ENCODE measurements around the gene TSC1.
A peak's percentile ranks its signal among the peaks of the same experiment; 100 is the strongest.
"Not testable (repeated sequence)": the region's sequence is repeated elsewhere in the genome, so short reads cannot be mapped to it uniquely, and the experiment has no call there.

The TSC1 gene

DNA sequence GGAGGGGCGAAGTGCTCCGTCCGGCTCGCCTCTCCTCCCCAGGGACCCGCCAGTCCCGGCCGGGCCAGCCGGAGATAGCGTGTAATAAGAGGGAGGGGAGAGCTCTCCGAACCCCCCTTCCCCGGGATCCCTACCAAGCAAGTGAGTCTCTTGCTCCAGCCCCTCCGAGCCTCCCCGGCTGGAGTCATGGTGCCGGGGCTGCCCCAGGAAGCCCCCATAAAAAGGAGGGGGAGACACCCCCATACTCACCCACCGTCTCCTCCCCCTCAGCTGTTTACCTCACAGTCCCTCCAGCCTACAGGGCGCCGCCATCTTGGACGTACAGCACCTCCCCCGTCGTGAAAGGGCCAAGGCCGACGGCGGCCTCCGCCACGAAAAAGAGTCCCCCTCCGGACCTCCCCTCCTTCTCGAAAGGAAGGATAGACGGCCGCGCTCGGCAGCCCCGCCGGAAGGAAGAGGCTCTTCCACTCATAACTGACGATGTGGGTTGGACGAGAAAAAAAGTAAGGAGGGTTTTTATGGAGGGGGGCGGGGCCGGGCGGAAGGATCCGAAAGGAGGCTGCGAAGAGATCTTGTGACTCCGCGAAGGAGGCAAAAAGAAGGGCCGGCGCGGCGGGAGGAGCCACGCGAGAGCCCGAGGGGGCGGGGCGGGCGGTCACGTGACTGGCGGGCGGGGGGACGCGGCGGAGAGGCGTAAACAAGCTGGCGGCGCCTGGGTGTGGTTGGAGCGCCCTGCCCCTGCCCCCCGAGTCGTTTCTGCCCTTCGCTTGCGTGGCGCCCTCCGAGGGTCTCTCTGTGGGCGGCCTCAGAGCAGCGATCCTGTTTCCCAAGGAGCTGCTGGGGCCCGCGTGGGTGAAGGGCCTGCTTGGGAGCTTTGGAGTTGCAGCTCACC, at the start of gene TSC1:
Gene TSC1 (minus strand): TSS at position 323 of the 892 bp plus-strand sequence. CDS start 15,744 bp downstream, outside the sequence.
- DNase-seq (ENCODE audit: low read depth, low spot score), result peak; percentile 85

DNA sequence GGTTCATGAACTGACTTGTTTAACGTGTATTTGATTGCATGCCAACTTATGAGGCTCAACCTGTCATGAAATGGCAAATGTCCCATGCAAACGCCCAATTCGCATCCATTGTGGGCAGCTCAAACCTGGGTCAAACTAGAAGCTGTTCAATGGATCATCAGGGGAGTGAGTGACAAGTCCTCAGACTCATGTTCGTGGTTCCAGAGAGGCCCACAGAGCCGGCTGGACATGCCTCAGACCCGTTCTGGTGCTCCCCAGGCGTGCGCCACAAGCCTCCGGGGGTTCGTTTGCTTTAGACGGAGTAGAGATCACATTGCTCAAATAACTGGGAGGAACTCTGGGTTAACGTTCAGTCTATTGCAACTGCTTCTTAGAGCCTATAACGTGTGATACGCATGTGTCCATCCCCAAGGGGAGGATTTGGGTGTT, 49.1 kb upstream of the TSC1 start:
- DNase-seq (ENCODE audit: low read depth, low spot score), result no peak

DNA sequence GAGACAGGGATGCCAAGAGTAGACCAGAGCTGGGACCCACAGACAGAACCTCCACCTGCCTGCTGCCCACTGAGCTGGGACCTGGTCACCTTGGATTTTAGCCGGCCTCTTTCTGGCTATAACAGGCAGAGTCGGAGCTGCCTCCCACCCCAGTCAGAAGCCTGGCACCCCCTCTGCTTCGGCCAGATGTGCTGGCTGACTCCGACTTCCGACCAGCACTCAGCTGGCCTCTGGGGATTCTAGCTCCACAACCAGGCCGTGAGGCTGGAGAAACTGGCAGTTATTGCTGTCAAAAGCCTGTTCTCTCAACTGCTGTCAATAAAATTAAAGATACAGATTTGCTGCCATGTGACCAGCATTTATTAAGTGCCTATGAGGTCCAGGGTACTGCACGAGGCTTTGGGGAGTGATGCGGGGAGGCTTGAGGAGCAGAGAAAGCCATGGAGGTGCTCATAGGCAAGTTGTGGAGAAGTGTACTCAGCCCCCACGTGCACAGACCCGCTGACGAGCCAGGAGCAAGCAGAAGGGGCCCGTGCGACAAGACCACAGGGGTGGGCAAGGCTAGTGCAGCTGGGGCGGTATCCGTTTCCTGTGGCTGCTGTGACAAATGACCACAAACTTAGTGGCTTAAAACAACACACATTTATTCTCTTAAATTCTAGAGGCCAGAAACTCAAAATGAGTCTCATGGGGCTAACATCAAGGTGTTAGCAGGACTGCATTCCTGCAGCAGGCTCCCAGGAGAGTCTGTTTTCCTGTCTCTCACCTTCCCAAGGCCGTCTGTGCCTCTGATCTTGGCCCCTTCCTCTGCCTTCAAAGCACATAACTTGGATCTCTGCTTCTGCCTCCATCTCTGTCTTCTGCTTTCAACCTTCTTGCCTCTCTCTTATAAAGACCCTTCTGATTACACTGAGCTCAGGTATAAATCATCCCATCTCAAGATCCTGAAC, 47.2 kb upstream of the TSC1 start:
- DNase-seq (ENCODE audit: low read depth, low spot score), result no peak

DNA sequence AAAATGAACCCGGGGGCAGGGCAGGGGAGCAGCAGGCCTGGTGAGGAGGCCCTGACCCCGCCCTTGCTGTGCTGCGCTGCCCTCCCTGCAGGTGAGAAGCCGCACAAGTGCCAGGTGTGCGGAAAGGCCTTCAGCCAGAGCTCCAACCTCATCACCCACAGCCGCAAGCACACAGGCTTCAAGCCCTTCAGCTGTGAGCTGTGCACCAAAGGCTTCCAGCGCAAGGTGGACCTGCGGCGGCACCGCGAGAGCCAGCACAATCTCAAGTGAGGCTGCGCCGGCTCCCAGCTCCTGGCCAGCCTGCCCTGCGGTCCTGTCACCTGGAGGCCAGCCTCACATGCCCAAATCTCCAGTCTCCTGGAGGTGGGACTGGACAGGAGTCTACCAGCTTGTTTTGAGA, 46.4 kb upstream of the TSC1 start:
- no peak for DNase-seq (ENCODE audit: low read depth, low spot score)

DNA sequence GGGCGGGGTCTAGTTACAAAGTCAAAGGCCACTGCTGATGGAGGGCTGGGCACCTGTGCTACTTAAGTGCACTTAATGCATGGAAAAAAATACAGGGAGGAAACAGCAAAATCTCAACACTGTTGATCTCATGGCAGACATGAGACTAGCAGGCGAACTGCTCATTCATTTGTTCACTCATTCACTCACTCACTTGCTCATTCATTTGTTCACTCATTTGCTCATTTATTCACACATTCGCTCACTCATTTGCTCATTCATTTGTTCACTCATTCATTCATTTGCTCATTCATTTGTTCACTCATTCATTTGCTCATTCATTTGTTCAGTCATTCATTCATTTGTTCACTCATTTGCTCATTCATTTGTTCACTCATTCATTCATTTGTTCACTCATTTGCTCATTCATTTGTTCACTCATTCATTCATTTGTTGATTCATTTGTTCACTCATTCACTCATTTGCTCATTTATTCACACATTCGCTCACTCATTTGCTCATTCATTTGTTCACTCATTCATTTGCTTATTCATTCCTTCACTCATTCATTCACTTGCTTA, 45.7 kb upstream of the TSC1 start:
- DNase-seq (ENCODE audit: low read depth, low spot score), result not testable (repeated sequence)

DNA sequence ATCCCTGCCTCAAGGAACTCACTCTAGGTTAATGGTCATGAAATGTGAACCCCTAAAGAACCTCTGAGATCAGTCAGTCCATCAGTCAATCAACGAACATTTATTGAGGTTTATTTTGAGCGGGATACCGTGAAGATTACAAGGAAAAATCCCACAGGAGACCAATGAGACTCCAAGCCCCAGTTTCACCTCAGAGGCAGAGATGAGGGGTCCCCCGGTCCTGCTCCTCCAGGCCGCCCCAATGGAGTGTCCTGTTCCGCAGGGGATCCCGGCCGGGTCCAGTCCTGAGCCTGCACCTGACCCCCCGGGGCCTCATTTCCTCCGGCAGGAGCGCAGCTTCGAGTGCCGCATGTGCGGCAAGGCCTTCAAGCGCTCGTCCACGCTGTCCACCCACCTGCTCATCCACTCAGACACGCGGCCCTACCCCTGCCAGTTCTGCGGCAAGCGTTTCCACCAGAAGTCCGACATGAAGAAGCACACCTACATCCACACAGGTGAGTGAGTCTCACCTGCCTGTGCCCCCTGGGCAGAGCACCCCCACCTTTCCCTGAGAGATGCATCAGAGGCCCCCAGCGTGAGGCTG, 45.1 kb upstream of the TSC1 start:
- DNase-seq (ENCODE audit: low read depth, low spot score), result no peak

DNA sequence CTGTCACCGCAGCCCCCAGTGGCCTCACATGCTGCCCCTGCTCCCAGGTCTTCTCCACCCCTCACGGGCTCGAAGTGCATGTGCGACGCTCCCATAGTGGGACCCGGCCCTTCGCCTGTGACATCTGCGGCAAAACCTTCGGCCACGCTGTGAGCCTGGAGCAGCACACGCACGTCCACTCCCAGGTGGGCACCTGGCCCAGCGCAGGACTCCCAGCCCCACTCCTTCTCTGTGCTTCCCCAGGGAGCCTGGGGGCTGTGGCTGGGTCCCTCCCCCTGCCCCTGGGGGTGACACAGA, 44.5 kb upstream of the TSC1 start:
- no peak for DNase-seq (ENCODE audit: low read depth, low spot score)

DNA sequence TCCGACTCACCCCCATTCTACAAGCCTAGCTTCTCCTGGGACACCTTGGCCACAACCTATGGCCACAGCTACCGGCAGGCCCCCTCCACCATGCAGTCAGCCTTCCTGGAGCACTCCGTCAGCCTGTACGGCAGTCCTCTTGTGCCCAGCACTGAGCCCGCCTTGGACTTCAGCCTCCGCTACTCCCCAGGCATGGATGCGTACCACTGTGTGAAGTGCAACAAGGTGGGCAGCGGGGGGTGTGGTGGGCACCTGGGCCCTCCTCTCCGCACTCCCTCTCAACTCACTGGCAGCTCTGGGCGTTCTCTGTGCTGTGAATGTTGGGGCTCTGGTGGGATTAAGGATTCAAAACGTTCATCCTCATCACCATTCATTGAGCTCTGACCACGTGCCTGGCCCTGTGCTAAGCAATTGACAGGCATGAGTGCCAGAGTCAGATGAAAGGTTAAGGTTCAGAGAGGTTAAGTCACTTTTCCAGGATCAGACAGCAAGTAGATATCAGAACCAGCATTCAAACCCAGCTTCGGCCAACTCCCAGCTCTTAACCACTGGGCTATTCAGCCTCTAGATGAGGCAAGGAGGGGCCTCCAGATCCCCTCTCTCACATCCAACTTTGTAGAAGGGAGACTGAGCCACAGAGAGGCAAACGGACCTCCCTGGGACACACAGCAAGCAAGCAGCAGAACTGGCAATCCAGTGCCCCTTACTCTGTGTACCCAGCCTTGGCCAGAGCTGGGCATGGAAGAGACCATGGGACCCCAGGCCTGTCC, 44.0 kb upstream of the TSC1 start:
- DNase-seq (ENCODE audit: low read depth, low spot score), result no peak

DNA sequence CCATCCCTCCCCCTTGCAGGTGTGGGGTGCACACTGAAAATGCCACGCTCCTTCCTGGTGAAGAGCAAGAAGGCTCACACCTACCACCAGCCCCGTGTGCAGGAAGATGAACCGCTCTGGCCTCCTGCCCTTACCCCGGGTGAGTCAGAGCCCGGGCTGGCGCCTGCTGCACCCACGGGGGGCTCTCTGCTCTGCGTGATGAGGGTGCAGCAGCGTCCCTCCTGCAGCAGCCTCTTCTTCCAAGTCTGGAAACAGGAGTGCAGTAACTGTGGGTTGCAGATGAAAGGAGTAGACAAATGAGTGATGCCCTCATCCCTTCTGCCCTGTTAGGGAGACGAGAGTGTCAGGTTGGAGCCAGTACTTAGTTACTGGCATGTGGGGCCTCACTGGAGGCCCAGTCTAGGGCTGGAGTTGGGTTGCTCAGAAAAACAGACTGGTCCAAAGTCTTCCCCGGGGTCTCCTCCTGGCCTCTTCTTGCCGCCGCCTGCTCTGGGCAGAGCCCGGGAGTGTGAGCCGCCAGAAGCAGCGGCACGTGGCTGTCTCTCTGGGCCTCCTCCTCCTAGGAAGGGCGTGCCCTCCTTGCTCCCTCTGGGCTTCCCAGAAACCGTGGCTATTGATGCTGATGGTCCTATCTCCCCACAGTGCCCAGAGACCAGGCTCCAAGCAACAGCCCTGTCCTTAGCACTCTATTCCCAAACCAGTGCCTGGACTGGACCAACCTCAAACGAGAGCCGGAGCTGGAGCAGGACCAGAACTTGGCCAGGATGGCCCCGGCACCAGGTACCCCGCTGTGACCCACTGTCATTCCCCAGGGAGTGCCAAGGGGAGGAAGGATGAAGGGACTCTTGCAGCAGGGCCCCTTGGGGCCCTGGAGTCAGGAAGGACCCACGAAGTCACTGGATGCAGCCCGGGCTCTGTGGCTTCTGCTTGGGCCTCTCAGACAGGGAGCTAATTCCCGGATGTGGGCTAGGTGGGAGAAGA, 42.5 kb upstream of the TSC1 start:
- DNase-seq (ENCODE audit: low read depth, low spot score), result no peak

DNA sequence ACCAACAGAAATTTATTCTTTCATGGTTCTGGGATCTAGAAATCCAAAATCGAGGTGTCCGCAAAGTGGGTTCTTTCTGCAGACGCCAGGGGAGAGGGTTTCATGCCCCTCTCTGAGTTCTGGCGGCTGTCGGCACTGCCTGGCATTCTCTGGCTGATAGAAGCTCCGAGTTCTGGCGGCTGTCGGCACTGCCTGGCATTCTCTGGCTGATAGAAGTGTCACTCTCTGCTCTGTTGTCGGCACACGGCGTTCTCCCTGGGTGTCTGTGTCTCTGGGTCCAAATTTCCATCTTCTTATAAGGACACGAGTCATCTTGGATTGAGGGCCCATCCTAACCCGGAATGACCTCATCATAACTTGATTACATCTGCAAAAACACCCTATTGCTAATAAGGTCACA, 41.7 kb upstream of the TSC1 start:
- no peak for DNase-seq (ENCODE audit: low read depth, low spot score)

DNA sequence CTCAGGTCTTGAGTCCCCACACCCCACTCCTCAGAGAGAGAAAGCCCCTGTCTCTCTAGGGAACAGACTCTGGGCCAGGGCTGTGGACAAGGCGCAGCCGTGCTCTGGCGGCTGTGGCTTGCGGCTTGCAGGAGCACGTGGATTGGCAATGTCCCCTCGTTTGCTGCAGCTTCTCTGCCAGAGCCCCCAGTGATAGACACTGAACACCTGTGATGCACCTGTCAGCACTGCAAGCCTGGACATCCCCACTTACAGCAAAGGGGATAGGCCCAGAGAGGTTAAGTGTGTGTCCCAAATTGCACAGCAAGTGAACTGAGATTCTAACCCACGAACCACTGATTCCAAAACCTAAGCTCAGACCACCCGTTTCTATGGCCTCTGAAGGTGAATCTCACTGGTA, 41.1 kb upstream of the TSC1 start:
- DNase-seq (ENCODE audit: low read depth, low spot score), result no peak

DNA sequence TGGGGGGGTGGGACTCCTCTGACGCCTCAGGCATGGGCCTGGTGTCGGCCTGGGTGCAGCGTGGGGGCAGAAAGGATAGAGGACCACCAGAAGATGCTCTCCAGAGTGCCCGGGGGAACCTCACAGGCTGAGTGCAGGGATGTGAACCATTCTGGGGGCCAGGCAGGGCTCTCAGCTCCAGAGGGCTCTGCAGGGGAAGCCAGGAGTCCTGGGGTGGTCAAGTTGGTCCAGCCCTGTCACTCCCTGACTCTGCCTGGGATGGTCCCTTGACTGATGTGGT, 40.6 kb upstream of the TSC1 start:
- DNase-seq (ENCODE audit: low read depth, low spot score), result no peak

DNA sequence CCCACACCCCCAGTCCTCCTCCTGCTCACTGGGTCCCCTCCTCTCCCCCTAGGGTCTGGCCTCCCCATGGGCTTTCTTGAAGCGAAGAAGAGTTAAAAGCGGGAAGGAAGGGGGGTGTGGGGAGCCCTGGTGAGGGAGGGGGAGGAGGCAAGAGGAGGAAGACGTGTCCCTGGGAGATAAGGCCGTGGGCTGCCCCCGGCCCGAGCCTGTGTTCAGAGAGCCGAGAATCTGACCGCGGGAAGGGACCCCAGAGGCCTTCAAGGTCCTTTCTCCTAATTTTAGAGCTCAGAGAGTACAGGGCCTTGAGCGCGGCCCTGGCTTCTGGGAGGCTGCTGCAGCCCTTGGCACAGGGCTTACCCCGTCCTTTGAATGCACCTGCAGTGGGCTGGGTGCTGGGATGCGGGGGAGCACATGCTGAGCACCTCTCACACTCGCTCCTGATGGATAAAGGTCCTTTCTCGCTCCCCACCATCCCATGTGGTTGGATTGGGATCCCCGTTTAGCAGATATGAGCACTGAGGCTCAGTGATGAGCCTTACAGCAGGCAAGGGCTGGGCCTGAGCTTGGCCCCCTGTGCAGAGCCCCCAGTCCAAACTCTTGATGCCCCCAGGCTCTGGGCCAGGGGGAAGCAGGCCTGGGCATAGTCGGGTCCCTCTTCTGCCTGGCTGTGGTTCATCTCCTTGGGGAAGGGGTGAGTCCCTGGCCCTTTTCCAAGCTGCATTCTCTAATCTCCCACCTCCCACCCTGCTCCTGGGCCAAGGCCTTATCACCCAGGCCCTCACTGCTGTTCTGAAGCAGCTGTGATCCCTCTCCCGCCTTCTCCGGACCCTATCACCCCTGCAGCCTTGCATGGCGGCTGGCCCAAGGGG, 40.0 kb upstream of the TSC1 start:
- DNase-seq (ENCODE audit: low read depth, low spot score), result no peak

DNA sequence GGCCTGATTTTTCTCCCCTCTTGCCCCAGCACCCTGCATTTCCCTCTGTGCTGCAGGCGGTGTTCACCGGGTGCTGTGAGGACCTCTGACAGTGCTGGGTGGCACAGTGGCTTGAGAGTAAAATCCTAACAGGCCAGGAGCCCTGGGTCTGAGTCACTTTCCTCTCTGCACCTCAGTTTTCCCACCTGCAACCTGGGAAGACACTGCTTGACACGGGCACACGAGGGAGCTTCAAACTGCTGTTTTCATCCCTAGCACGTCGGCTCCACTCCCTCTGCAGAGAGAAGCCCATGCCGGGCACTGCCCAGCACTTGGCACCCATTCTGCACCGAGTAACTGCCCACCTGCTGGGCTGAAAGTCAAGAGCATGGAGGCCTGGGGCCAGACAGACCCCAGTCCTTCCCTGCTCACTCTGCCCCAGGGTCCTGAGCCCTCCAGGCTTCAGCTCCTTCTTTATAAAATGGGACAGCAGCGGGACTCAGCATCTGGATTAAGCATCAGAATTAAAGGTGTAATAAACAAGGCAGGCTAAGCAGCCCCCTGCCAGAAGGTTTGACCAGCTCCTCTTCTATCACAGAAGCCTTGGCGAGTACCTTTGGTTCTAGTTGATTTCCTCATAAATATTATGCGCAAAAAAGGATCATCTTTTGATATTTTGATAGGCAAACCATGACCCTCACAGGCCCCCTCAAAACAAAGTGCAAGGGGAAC, 39.2 kb upstream of the TSC1 start:
- DNase-seq (ENCODE audit: low read depth, low spot score), result no peak

DNA sequence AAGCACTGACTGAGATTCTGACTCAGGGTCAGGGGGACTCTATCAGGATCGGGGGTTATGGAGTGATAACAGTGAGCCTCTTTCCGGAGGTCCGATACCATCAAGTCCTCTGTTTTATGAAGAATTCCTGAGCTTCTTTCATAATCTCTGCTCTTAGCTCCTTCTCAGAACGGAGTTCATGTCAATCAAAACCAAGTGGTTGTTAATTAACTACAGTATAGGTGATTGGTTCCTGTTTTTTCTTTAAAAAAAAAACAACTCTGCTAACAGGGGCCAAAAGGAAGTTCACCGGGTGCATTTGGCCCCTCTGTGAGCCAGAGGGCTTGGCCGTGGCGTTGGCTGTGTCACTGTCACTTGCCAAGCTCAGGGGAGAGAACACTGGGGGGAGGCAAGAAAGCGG, 38.0 kb upstream of the TSC1 start:
- DNase-seq (ENCODE audit: low read depth, low spot score), result no peak

DNA sequence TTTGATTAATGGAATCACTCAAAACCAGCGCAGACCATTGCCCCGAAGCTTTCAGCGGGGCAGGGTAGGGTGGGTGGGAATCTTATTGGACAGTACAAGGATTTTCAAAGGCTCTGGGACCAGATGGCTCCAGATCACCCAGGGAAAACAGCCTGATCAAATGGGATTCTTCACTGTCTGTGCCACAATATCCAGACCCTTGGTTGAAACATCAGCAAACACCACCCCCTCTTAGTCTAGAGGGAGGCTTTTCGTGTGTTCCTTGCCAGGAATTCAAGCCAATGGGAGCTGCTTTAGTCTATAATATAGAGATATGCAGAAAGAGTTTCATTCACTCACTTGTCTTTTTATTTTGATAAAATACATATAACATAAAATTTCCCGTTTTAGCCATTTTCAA, 35.7 kb upstream of the TSC1 start:
- DNase-seq (ENCODE audit: low read depth, low spot score), result no peak

DNA sequence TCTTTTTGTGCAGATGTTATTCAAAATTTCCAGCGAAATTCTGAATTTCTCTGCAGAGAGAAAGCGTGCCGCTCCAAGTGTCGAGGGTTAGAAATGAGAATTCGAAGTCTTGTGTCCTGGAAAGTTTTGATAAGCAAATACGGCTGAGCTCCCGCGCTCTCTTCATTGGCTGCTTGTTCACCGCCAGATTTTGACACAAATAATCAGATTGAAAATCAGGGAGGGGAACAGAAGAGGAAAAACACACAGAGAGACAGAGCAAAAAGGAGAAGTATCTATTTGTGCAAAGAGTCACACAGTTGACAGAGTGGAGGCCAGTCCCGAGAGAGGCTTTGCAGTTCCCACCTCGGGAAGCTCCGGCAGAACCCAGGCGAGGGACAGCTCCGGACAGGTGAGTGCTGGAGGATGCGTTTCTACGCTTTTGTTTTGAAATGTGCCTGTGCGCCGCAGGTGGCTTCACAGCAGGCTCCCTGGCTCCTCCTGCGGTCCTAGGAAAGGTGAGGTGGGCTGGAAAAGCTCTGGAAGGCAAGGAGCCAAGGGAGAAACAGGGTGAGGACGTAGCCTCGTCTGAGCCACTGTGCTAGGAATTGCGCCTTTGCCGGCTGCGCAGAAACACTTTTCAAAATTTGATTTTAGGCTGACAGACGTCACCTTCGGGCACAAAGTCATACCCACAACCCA, 34.2 kb upstream of the TSC1 start, which contains the start of gene GFI1B:
Gene GFI1B (plus strand): TSS at position 244 of the 681 bp plus-strand sequence. CDS start 7,985 bp downstream, outside the sequence.
- no peak for DNase-seq (ENCODE audit: low read depth, low spot score)

DNA sequence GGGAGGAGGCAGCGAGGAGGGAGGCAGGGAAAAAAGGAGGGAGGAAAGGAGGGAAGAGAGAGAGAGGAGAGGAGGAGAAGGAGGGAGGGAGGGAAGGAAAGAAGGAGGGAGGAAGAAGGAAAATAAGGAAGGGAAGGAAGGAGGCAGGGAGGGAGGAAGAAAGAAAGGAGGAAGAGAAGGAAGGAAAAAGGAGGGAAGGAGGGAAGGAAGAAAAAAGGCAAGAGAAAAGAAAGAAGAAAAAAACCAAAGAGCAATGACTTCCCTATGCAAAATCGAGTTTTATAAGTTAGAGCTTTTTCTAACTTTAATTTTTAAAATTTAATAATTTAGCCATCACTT, 33.7 kb upstream of the TSC1 start:
- no peak for DNase-seq (ENCODE audit: low read depth, low spot score)

Data from brain pericyte (primary cell).